NCI-H2196 treated with DMSO at 0.1 percent for 48 hours (cell line): ENCODE measurements around the gene TFDP1.
"Not testable (repeated sequence)": the region's sequence is repeated elsewhere in the genome, so short reads cannot be mapped to it uniquely, and the experiment has no call there.

Source experiments
- DNase-seq: peaks from one replicate; lab custom pipeline; 2025; ENCODE audit not compliant: unreplicated experiment; lab: John Stamatoyannopoulos, UW

Gene TFDP1

GRCh38 chr13:113566227-113566561 is 18.4 kb upstream of the TFDP1 start:
- DNase-seq: no peak

- no peak for DNase-seq
Observed at GRCh38 chr13:113567681-113568080, 16.9 kb upstream of the TFDP1 start.

- no peak for DNase-seq
Observed at GRCh38 chr13:113573065-113573464, 11.5 kb upstream of the TFDP1 start.

GRCh38 chr13:113576597-113576996 is 8.0 kb upstream of the TFDP1 start:
- DNase-seq: no peak

- no peak for DNase-seq
Observed at GRCh38 chr13:113577881-113578435, 6.6 kb upstream of the TFDP1 start.

- DNase-seq: no peak
Observed at GRCh38 chr13:113579686-113580085, 4.9 kb upstream of the TFDP1 start.

- DNase-seq: no peak
Observed at GRCh38 chr13:113581871-113582270, 2.7 kb upstream of the TFDP1 start.

- DNase-seq: no peak
Observed at GRCh38 chr13:113582841-113583631, 1.5 kb upstream of the TFDP1 start.

- no peak for DNase-seq
Observed at GRCh38 chr13:113584870-113585671, 518 bp downstream of the TFDP1 start.

GRCh38 chr13:113585896-113586295 is 1.3 kb downstream of the TFDP1 start:
- DNase-seq: no peak

- DNase-seq: no peak
Observed at GRCh38 chr13:113586661-113587479, 2.3 kb downstream of the TFDP1 start.

- DNase-seq: no peak
Observed at GRCh38 chr13:113588394-113589111, 4.0 kb downstream of the TFDP1 start.

GRCh38 chr13:113589251-113589960 is 4.9 kb downstream of the TFDP1 start:
- DNase-seq: no peak

- no peak for DNase-seq
Observed at GRCh38 chr13:113589961-113590339, 5.4 kb downstream of the TFDP1 start.

- DNase-seq: no peak
Observed at GRCh38 chr13:113591750-113592149, 7.2 kb downstream of the TFDP1 start.

GRCh38 chr13:113592571-113592970 is 8.0 kb downstream of the TFDP1 start:
- no peak for DNase-seq

- DNase-seq: not testable (repeated sequence)
Observed at GRCh38 chr13:113594066-113594821, 9.7 kb downstream of the TFDP1 start.

- no peak for DNase-seq
Observed at GRCh38 chr13:113595131-113595530, 10.6 kb downstream of the TFDP1 start.
